ENCODE results near the gene ZNF652.

Gene ZNF652

DNA sequence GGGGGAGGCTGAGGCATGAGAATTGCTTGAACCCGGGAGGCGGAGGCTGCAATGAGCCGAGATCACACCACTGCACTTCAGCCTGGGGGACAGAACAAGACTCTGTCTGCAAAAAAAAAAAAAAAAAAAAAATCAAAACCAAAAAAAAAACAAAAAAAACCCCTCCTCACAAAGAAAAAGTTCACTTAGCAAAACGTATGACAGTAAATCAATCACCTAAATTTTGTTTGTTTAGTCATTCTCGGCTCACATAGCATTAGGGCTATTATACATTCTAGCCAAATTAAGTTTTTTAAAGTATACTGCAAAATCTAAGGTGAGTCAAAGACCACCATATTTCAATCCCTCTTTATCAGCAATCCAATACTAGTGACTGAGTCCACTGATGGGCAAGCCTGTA is 5.7 kb downstream of the ZNF652 start:
- DNase-seq, result no peak

DNA sequence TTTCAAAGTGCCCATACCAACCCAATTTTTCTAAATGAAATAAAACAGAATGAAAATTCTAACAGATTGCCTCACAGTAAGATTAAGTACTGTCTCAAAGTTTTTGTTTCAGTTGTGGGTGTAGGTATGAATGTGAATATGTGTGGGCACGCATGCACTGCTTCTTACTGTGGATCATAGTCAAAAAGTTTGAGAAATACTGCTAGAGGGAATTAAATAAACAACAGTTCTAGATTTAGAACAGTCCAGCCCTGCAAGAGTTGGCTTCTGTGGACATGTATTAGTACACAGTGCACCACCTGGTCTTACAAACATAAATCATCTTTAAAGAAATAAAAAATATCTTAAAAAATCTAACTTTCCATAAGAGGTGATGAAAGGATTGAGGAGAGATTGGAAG is 8.4 kb downstream of the ZNF652 start:
- no peak for DNase-seq

DNA sequence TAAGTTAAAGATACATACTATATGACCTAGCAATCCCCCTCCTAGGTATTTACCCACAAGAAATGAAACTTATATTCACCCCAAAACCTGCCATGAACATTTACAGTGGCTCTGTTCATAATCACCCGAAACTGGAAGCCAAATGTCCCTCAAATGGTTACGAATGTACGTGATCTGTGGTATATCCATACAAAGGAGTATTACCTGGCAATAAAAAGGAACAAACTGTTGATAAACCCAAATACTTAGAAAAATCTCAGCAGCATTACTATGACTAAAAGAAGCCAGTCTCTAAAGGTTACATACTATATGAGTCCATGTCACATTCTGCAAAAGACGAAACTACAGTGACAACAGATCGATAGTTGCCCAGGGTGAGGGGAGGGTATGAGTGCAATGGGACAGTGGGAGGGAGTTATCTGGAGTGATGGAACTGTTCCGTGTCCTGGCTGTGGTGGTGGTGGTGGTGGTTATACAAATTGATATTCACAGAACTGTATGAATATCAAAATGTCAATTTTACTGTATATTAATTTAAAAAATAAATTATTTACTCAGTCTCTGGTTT is 9.4 kb downstream of the ZNF652 start:
- DNase-seq, result no peak

DNA sequence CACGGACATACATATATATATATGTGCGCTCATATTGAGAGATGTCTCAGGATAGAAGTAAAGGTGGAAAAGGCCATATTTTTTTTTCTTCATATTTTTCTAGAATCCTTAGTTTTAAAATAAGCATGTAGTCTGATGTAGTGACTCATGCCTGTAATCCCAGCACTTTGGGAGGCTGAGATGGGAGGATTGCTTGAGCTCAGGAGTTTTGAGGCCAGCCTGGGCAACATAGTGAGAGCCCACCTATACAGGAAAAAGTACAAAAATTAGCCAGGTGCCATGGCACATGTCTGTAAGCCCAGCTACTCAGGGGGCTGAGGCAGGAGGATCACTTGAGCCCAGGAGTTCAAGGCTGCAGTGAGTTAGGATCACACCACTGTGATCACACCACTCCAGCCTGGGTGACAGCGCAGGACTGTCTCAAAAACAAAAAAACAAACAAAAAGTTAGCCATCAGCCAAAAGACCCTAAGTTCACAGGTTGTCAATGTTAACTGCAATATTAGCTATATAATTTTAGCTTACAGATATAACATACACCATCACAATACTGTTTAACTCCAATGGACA is 10.4 kb downstream of the ZNF652 start:
- DNase-seq, result no peak

DNA sequence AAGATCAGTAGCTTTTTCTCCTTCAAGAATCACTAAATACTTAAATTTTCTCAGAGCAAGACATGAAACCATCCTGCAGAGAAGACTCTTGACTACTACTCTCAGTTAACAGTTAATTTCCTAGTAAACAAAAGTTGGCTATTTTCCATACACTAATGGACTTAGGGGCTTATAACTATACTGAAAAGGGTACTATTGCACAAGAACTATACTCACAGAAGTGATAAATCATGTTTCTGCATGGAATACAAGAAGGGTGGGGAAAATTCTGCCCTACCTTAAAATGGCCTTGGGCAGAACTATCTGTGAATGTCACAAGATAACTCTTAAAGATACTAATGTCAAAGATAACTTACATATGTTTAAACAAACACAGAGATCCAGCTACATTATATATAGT is 12.5 kb downstream of the ZNF652 start:
- DNase-seq, result no peak

DNA sequence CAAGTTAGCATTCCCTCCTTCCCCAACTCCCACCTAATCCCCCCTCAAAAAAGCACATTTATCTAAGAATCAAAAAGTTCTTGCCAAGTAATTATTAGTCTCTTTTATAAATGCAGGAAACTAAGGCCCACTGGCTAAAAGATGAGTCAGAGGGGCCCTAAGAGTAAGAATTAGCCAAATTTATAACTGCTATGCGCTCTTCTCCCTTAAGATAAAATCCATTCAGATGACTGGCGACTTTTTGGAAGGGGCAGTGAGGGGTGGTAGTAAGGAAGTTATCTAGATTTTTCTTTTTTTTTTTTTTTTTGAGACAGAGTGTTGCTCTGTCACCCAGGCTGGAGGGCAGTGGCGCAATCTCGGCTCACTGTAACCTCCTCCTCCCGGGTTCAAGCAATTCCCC is 17.1 kb downstream of the ZNF652 start:
- DNase-seq, result no peak

DNA sequence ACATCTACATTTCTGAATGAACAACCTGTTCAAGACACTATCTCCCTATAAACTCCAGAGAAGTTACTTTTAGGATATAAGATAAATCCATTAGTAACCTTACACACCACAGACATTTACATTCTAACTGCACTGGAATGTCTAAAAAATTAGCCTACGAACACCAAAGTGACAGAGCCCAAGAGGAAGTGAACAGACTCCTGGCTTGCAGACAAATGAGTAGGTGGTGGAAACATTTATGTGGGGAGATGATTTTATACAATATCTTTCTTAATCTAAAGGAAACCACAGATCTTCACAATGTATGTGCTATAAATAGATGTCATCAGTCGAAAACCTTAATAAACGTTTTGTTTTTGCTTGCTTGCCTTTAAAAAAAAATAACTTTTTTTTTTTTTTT is 18.8 kb downstream of the ZNF652 start:
- no peak for DNase-seq

DNA sequence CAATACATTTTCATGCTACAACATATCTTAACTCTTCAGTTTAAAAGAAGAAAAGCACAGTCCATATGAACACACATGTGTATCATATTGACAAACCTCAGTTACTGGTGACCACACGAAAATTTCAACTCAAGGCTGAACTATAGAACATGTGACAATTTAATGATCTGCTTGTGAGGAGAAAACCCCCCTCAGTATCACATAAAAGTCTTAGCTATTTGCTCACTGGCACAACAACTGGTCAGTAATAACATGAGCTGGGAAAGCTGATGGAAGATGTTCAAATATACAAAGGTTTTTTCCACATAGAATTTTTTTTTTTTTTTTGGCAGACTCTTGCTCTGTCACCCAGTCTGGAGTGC is 19.5 kb downstream of the ZNF652 start:
- DNase-seq, result no peak

DNA sequence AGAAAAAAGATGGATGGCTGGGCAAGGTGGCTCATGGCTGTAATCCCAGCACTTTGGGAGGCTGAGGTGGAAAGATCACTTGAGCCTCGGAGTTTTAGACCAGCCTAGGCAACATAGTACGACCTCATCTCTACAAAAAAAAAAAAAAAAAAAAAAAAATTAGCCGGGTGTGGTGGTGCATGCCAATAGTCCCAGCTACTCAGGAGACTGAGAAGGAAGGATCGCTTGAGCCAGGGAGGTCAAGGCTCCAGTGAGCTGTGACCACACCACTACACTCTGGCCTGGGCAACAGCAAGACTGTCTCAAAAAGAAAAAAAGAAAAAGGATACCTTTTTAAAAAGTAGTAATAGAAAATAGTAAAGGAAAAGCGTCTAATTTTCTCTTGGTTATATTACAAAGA is 20.7 kb downstream of the ZNF652 start:
- no peak for DNase-seq

DNA sequence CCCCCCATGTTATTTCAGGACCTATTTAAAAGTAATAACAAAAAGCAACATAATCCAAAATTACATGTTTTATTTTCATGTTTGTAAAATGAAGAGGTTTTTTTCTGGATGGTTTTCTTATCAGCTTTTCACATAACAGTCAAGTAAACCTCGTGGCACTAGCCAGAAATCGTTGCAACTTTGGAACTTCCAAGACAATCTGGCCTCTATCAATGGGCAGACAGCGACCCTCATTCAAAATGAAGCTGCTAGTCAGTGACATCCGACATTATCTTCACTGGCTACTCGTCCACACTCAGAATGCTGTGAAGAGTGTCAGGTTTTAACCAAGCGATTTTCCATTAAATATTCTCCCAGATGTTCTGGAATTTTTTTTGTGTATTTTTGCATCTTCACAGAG is 22.7 kb downstream of the ZNF652 start:
- no peak for DNase-seq

DNA sequence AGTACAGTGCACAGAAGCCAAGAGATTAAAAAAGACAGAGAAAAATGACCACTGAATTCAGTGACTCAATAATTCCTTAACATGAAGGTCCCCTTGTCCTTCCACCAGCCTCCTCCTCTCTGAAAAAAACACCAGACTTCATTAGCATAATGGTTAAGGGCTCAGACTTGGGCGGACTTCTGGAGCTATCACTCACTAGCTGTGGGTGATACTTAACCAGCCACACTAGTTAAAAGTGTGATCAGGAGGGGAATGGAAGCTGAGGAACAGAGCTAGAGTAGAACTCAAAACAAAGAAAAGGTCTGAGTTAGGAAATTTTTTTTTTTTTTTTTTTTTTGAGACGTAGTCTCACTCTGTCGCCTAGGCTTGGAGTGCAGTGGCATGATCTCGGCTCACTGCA is 23.2 kb downstream of the ZNF652 start:
- DNase-seq, result no peak

DNA sequence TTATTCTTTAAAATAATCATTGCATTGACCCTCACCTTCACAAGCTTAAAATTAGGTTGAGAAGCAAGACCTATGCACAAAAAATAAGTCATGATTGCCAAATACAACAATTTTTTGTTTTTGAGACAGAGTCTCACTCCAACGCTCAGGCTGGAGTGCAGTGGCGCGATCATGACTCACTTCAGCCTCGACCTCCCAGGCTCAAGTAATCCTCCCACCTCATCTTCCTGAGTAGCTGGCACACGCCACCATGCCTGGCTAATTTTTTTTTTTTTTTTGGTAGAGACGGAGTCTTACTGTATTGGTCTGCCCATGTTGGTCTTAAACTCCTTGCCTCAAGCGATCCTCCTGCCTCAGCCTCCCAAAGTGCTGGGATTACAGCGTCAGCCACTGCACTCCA is 24.2 kb downstream of the ZNF652 start:
- DNase-seq, result no peak

DNA sequence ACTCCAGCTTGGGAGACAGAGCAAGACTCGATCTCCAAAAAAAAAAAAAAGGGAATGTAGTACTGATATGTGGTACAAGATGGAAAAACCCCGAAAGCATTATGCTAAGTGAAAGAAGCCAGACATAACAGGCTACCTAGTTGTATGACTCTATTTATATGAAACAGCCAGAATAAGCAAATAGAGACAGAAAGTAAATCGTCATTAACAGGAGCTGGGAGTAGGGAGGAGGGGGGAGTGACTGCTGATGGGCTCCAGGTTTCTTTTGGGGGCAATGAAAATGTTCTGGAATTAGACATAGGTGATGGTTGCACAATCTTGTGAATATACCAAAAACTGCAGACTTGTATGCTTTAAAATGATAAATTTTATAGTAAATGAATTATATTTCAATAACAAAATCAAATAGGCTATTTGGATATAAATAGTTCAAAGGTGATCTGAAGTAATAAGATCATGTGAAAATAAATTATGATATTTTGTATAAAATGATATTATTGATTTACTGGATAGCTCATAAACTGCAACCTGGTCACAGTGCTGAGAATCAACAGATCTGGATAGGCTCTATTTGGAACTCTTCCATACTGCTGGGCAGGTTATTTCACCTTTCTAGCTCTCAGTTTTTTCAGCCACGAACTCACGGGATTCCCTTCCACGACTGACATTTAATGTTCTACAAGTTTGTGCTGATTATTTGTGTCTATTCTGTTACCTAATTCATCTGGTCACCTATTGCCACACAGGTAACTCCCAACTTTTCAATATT is 27.1 kb downstream of the ZNF652 start:
- DNase-seq, result no peak

DNA sequence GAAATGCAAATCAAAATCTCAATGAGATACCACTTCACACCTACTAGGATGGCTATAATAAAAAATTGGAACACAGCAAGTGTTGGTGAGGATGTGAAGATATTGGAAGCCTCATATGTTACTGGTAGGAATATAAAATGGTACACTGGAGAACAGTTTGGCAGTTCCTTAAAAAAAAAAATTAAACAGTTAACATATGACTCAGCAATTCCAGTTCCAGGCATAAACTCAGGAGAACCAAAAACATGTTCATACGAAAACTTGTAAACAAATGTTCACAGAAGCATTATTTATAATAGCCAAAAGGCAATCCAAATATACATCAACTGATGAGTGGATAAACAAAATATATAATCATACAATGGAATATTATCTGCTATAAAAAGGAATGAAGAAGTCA is 28.2 kb downstream of the ZNF652 start:
- DNase-seq, result no peak

DNA sequence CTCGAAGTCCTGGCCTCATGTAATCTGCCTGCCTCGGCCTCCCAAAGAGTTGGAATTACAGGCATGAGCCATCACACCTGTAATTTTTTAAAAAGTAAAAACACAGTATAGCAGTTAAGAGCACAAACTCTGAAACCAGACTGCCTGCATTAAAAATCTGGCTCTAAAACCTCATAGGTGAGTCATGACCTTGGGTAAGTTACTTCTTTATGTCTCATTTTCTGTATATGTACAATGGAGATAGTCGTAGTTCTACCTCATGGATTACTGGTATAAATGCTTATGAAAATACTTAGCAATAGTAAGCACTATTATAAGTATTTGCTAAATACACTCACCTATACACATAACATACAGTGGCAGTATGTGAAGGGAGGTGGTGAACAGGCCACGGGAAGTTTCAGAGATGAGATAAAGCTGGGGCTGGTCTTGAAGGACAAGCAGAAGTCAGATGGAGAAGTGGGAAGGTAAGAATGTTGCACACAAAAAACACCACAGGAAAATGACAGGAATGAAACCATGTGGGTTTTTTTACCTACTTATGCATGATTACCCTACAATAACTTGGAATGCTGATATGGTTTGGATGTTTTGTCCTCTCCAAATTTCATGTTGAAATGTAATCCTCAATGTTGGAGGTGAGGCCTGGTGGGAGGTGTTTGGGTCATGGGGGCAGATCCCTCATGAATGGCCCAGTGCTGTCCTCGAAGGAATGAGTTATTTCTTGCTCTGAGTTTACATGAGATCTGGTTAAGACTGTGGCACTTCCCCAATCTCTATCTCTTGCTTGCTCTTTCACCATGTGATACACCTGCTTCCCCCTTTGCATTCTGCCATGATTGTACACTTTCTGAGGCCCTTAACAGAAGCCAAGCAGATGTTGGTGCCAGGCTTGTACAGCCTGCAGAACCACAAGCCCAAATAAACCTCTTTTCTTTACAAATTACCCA is 33.9 kb downstream of the ZNF652 start:
- no peak for DNase-seq

DNA sequence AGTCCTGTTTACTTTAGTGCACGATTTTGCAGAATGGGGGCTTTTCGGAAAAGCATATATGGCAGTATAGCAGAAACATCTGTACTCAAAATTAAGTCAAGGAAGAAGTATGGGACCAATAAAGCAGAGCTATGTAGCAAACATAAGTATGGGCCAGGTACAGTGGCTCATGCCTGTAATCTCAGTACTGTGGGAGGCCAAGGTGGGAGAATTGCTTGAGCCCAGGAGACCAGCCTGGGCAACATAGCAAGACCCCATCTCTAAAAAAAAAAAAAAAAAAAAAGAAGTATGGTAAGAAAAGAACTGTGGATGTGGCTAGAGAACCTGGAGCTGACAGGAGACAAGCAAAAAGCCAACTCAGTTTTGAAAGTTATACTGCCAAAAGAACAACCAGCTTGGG is 36.1 kb downstream of the ZNF652 start:
- no peak for DNase-seq

DNA sequence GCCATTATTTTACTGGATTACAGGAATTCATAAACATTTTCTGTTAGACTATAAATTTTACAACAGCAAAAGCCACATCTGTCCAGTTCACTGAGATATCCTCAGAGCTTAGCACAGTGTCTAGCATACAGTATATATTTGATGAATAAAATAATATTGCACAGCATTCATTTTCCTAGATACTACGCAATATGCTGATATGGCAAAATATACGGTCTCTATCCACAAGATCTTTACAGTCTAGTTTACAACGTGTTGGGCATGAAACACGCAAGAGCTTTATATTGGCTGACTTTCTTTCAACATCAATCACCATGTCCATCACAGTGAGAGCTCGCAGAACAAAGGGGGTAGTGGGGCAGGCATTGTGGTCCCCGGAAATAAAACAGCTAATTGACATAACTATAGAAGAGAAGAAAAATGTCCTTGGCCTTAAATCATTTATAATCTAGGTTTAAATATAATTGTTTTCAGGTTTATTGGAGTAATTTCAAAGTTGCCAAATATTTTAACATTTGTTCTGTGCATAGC is 43.5 kb downstream of the ZNF652 start:
- DNase-seq, result no peak

DNA sequence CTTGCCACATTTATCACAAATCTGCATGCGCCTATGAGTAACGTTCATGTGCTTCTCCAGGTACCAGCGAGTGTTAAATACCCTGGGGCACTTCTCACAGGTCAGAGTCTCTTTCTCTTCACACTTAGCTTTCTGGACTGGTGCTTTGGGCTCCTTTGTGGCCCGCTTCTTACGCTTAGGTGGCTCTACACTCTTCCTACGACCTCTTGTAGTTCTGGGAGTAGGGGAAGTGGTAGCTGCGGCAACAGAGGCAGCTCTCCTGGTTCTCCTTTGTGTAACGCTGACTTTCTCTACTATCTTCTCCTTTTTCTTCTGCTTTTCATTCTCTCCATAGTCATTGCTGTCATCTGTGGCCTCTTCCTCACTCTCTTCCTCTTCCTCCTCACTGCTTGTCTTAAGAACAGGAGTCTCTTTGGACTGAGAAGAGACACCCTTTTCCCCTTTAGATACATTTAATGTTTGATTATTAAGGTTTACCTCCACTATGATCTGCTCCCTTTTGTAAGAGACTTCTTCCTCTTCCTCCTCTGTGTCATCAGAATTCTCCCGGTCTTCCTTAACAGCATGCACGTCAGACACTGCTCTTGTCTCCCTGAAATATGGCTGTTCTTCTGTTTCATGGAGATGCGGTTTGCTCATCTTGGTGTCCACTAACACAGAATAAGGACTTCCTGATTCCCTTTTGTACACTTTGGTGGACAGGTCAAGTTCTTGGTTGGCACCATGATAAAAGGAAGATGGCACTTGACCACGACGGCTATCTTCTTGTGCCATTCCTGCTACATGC is 45.0 kb downstream of the ZNF652 start:
- no peak for DNase-seq

DNA sequence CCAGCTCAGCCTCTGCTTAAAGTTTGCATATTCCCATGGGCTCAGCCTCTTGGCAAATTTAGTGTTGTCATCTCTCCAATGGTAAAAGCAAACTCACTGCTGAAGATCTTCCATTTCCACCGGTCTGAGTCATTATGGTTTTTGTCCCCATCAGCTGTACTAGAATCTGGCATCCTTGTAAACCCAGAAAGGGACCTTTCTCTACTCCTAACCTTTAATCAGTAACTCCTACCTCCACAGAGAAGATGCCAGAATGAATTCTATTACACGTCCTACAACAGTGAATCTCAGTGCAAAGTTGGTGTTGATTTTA is 45.8 kb downstream of the ZNF652 start:
- no peak for DNase-seq

DNA sequence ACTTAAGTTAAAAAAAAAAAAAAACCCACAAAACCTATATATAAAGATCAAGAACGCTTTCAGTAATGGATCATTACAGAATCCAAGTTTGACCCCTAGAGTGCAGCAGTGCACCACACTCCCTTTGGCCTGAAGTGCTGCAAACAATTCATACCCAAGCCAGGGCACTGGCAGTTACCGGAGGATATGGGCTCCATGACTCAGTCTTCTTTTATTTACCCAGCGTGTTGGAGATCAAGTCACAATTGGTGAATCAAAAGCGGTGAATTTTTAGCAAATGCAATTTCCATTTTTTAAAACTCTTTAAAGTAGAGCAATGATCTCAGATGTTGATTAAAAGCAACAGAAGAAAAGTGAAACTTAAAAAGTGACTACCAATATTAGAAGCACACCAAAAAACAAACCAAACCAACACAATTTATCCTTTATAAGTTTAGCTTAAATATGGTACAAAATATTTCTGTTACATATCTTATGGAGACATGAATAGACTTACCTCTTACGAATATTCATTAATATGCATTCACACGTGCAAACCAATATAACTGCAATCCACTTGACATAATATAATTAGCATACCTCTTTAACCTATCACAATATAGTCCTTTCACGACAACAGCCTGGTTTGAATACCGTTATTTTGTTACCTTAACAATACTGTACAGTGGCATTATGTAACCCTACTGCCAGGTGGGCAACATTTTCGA is 46.3 kb downstream of the ZNF652 start:
- DNase-seq, result peak; percentile 77

DNA sequence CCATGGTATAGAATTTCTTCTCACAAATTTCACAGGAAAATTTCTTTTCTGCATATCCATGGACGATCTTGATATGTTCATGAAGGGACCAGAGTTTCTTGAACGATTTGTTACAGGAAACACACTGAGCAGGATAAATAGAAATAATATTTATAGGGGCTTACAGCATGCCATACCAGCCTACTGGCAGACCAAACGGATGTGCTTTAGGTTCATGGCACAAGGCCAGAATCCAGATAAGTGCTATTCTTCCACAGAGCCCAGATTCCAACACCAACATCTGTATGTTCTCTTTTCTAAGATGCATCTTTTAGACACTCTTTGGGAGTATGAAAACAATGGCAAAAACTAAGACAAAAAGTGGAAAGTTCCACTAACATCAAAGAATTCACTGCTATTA is 49.3 kb downstream of the ZNF652 start:
- DNase-seq, result no peak

DNA sequence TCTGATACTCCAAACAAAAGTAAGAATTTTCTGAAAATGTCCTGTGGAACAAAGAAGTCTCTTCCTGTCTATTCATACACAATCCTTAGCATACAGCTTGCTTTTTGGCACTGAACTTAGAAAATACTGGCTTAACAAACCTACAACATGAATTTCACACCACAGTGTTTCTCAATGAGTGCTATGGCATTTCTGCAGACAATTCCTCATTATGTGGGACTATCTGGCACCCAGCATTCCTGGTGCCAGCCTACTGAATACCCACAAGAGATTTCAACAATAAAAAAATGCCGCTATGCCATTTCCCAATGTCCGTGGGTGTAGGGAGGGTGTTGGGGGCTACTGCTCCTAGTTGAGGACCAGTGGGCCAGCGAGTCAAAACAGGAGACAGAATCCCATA is 62.1 kb downstream of the ZNF652 start:
- no peak for DNase-seq
